Astrocyte of the cerebellum (primary cell): ENCODE results near the gene KCNJ9.

Source experiments
- DNase-seq: peaks from one replicate; pipeline ENCODE4 v3.0.0-alpha.2; 2011; ENCODE audit warnings: low read depth
- H3K4me3 ChIP-seq: 2 replicates; pipeline ENCODE4 v1.5.1; 2011; ENCODE audit warnings: mild to moderate bottlenecking, low read depth, low read length, moderate library complexity
- in situ Hi-C: cut with HindIII; loops from 2 replicates; pipeline ENCODE4 v1.10.0; 2017; ENCODE audit warnings: low sequenced_read_pairs
- TF ChIP-seq, protein P1 (sequence below): IDR thresholded peaks from 2 replicates; pipeline ENCODE4 v1.5.1; 2012; ENCODE audit warnings: low read length, low read depth, moderate library complexity, mild to moderate bottlenecking; ENCODE audit errors: missing control alignments

The KCNJ9 gene

DNA sequence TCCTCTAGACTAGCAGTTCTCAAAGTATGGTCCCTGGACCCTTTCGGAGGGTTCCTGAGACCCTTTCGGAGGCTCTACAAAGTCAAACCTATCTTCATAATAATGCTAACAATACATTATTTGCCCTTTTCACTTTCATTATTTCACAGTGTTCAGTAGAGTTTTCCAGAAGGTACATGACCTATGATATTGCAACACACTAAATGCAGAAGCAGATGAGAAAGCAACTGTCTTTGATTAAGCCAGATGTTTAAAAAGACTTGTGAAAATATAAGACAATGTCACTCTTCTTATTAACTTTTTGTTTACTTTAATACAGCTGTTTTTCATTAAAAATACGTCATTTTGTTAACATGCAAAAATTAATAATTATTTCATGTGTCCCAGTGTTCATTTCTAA, 17.2 kb upstream of the KCNJ9 start:
- DNase-seq: no peak
- in situ Hi-C loops: no loop called here
- H3K4me3 ChIP-seq: no peak overlapping the region
- TF ChIP-seq, protein P1, sequence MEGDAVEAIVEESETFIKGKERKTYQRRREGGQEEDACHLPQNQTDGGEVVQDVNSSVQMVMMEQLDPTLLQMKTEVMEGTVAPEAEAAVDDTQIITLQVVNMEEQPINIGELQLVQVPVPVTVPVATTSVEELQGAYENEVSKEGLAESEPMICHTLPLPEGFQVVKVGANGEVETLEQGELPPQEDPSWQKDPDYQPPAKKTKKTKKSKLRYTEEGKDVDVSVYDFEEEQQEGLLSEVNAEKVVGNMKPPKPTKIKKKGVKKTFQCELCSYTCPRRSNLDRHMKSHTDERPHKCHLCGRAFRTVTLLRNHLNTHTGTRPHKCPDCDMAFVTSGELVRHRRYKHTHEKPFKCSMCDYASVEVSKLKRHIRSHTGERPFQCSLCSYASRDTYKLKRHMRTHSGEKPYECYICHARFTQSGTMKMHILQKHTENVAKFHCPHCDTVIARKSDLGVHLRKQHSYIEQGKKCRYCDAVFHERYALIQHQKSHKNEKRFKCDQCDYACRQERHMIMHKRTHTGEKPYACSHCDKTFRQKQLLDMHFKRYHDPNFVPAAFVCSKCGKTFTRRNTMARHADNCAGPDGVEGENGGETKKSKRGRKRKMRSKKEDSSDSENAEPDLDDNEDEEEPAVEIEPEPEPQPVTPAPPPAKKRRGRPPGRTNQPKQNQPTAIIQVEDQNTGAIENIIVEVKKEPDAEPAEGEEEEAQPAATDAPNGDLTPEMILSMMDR: no peak

DNA sequence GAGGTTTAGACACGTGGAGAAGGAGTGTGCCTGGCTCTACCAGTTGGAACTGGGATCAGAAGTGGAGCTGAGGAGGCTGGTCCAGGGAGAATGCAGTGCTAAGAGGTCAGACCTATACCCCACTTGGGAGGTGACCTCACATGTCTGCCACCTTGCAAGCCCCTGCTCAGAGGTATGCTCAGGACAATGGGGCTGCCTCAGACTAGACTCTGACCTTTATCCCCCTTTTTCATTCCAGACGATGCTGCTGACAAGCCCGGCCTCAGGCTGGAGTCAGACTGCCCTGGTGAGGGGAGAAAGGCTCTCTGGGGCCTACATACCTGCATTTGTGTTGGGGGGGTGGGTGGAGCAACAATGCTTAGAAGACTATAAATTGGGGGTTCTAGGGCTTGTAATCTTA, 16.6 kb upstream of the KCNJ9 start:
- DNase-seq: no peak
- in situ Hi-C loops: no loop called here
- TF ChIP-seq, protein P1: no peak

DNA sequence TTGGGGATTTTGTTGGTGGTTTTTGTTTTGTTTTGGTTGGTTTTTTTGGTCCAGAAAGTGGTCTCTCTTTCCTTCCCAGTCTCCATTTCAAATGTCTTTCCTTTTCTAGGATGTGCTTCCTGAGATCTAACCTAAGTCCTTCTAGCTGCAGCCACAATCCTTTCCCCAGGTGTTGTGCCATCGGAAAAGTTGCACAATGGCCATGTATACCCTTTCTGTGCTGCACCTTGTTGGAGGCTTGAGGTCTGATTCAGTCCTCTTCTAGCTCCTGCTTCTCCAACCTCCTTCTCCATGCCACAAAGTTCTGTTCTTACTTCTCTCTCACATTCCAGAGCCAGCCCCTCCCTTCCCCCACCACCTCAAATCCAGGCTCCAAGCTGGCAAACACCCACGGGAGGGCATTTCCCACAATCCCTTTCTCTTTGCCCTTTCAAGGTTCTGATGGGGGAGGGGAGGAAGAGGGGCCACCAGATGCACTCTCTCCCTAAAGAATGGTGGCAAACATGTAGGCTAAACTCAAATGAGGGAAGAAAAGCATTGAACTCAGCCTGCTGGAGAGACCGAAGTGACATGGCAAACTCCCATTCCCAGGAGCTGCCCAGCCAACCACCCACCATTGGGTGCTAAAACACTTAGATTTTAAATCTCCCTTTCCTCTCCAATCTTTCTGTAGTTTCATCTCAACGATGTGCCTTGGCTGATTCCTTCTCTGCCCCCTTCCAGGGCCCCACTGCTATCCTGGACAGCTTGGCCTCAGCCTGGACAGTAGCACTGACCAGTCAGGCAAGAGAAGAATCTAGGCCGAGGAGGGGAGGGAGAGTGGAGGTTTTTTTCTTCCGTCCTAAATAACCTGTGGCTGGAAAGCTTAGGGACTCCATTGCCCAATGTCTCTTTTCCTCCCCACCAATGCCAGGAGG, 14.3 kb upstream of the KCNJ9 start:
- H3K4me3 ChIP-seq: no peak overlapping the region
- TF ChIP-seq, protein P1: no peak
- no peak for DNase-seq
- in situ Hi-C loops: no loop called here

More for the DNA sequence above, 16.6 kb upstream of the KCNJ9 start:
- H3K4me3 ChIP-seq: no peak overlapping the region

DNA sequence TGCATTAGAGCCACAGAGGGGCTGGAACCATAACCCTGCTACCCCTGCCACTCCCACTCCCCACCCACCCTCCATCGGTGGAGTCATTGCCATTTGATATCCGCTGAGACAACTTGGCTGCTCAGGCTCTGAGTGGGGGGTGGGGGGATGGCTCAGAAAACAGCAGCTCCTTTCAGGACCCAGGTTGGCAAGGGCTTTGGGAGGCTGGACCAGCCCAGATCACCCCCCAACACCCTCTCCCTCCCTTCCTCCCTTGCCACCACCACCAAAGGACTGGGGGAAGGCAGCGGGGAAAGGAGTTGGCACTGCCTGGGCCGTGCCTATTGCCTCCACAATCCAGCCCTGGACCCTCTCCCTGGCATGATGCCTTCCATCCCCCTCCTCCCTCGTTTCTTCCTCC, 13.1 kb upstream of the KCNJ9 start:
- in situ Hi-C loops: no loop called here
- TF ChIP-seq, protein P1: no peak
- H3K4me3 ChIP-seq: no peak overlapping the region
- no peak for DNase-seq

DNA sequence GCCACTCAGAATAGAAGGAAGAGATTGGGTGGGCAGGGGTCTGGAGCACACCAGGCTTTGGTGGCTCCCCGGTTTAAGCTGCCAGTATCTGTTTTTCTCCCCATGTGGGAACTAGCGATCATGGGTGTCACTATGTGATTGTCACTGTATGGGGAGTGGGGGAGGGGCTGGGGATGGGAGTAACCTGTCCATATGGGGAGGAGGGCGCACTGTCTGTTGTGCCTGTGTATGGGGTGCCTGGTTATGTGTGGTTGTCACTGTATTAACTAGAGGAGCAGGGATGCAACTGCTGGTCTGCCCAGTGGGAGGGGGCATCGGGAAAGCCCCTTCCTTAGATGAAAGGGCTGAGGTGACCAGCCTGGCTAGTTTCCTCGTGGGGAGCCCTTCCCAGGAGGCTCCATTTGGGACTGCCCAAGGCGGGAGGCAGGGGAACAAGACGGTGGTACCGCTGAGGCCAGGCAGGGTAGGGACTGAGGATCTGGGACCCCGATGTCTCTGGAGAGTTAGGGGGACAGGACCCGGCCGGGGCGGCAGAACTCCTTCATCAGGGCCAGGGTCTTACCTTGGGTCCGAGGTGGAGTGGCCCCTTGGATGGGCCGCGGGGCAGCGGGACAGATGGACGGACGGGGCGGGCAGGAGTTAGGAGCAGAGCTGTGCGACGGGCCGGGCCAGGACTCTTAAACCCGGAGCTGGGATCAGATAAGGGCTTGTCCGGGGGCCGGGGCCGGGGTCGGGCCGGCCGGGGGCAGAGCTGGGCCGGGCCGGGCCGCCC, 11.7 kb upstream of the KCNJ9 start, which contains the start of gene KCNJ10:
Gene KCNJ10, minus strand, starts transcription at position 701 of the 772 bp plus-strand sequence. CDS start 27,628 bp downstream, outside the sequence.
- peak within 1 kb of the TSS; percentile 43 for H3K4me3 ChIP-seq
- in situ Hi-C loops: no loop called here
- no peak for DNase-seq
- TF ChIP-seq, protein P1: no peak
